WTC11 (cell line): Measurements from ENCODE around the gene FOXO1. TPM values are rescaled to one million over a fixed set of nuclear protein-coding genes. Genes with fewer than 3 reads are reported as not detected.
A peak's percentile ranks its signal among the peaks of the same experiment; 100 is the strongest.

ENCODE experiments used
- ATAC-seq: fragments of 200-7000 bp; cut with Tn5 transposase; 2 replicates; pipeline ENCODE4 v1.10.0; 2021; ENCODE audit warnings: mild to moderate bottlenecking, moderate library complexity
- CTCF ChIA-PET: fragments of 300-600 bp; sonication (Branson Sonifier 250); formaldehyde crosslinking; loops from one replicate; lab custom pipeline; 2021; ENCODE audit warnings: antibody characterized with exemption; lab: Charles Lee
- POLR2A ChIA-PET: fragments of 350-600 bp; sonication (Branson Sonifier 250); formaldehyde crosslinking; loops from one replicate; lab custom pipeline; 2021; ENCODE audit warnings: antibody characterized with exemption; lab: Charles Lee
- DNase-seq: peaks from one replicate; pipeline ENCODE4 v3.0.0; 2021; ENCODE audit warnings: low spot score
- H3K27ac Mint-ChIP-seq: 2 replicates; pipeline ENCODE4 v1.8.0; 2021; ENCODE audit warnings: mixed read lengths
- H3K27me3 Mint-ChIP-seq: 2 replicates; pipeline ENCODE4 v1.8.0; 2021; ENCODE audit warnings: low read depth, mild to moderate bottlenecking, moderate library complexity, mixed read lengths
- H3K36me3 Mint-ChIP-seq: 2 replicates; pipeline ENCODE4 v1.8.0; 2021; ENCODE audit warnings: mixed read lengths
- H3K4me1 Mint-ChIP-seq: 2 replicates; pipeline ENCODE4 v1.8.0; 2022; ENCODE audit warnings: mixed read lengths
- H3K4me3 Mint-ChIP-seq: 2 replicates; pipeline ENCODE4 v1.8.0; 2021; ENCODE audit warnings: mild to moderate bottlenecking, moderate library complexity, mixed read lengths
- H3K9me3 Mint-ChIP-seq: 2 replicates; pipeline ENCODE4 v1.8.0; 2021; ENCODE audit warnings: mixed read lengths
- FOXK1 ChIP-seq: sonication (generic); formaldehyde crosslinking; IDR thresholded peaks from 2 replicates; pipeline ENCODE4 v1.8.0; 2022; ENCODE audit warnings: mild to moderate bottlenecking, moderate library complexity, missing genetic modification reagents
- HMGA2 ChIP-seq: fragments of 250-450 bp; sonication (Bioruptor Pico); IDR thresholded peaks from 2 replicates; pipeline ENCODE4 v1.4.0; 2021; ENCODE audit warnings: mild to moderate bottlenecking, moderate library complexity
- TEAD1 ChIP-seq: sonication (generic); formaldehyde crosslinking; IDR thresholded peaks from 2 replicates; pipeline ENCODE4 v1.8.0; 2022; ENCODE audit warnings: mild to moderate bottlenecking, missing genetic modification reagents
- ZNF396 ChIP-seq: fragments of 250-450 bp; sonication (Bioruptor Pico); IDR thresholded peaks from 2 replicates; pipeline ENCODE4 v1.8.0; 2021; ENCODE audit warnings: mild to moderate bottlenecking, moderate library complexity, borderline replicate concordance
- total RNA-seq: library from RNA; stranded (reverse); gene quantifications from 3 replicates; pipeline ENCODE4 v1.2.3, GENCODE V29; 2021
- TF ChIP-seq, protein P1 (sequence below): fragments of 250-450 bp; sonication (Bioruptor Pico); conservative IDR thresholded peaks from 2 replicates; pipeline ENCODE4 v1.9.0; 2021; ENCODE audit warnings: mild to moderate bottlenecking
- TF ChIP-seq, protein P2 (sequence below): sonication (generic); formaldehyde crosslinking; IDR thresholded peaks from 2 replicates; pipeline ENCODE4 v1.8.0; 2023; ENCODE audit warnings: mild to moderate bottlenecking, missing genetic modification reagents
- TF ChIP-seq, protein P3 (sequence below): sonication (generic); formaldehyde crosslinking; IDR thresholded peaks from 2 replicates; pipeline ENCODE4 v1.8.0; 2022; ENCODE audit warnings: missing genetic modification reagents
- TF ChIP-seq, protein P4 (sequence below): fragments of 200-600 bp; IDR thresholded peaks from 2 replicates; pipeline ENCODE4 v1.8.0; 2022; ENCODE audit warnings: antibody characterized with exemption
- TF ChIP-seq, protein P5 (sequence below): fragments of 250-450 bp; sonication (Bioruptor Pico); IDR thresholded peaks from 2 replicates; pipeline ENCODE4 v1.9.0; 2021; ENCODE audit warnings: moderate library complexity, mild to moderate bottlenecking, inconsistent platforms, borderline replicate concordance
- TF ChIP-seq, protein P6 (sequence below): fragments of 250-450 bp; sonication (Bioruptor Pico); IDR thresholded peaks from 2 replicates; pipeline ENCODE4 v1.9.0; 2021; ENCODE audit warnings: mild to moderate bottlenecking
- TF ChIP-seq, protein P7 (sequence below): fragments of 250-450 bp; sonication (Bioruptor Pico); IDR thresholded peaks from 2 replicates; pipeline ENCODE4 v1.9.0; 2021; ENCODE audit warnings: mild to moderate bottlenecking, borderline replicate concordance

The FOXO1 gene
- total RNA-seq, 1 experiment from 2014 or later: 37.9 TPM

DNA sequence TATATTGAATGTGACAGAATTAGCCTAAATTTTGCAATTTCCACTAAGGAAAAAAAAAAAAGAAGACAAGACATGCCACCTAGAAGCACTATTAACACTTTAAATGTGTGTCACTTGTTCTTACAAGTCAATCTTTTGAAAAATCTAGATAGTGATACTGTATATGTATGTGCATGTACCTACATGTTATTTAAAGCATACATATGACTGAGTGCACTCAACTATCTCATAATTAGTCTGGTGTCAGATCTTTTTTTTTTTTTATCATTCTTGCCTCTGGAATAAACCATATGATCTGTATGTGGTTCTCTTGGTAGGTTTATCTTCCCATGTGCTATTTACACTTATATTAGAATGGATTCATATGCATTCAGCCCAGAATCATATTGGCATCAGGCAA lies 62.3 kb downstream of the FOXO1 start (continued):
- TF ChIP-seq, protein P1, sequence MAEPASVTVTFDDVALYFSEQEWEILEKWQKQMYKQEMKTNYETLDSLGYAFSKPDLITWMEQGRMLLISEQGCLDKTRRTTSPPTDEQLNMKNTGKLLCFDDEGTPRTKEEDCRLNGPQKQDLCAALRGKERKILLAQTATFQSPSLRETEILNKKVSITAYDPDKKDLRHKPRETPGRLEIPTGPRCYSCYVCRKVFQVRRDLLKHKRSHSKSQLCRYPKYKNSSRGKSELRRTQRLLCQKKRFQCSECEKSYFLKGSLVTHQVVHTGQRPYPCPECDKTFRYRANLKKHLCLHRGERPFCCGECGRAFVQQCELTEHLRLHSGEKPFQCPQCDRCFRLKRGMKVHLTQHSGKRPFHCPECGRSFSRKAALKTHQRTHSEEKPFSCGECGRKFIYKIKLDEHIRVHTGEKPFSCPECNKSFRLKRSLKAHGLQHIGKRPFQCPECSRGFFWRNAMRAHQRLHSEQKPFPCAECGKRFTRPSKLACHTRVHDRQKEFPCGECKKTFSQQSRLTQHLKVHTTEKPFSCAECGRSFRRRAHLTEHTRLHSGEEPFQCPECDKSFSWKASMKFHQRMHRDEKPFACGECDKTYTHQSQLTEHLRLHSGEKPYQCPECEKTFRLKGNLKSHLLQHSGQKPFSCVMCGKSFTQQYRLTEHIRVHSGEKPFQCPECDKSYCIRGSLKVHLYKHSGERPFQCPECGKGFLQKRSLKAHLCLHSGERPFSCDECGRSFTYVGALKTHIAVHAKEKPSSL (CRISPR knock-in tag): no peak
- TF ChIP-seq, protein P2, sequence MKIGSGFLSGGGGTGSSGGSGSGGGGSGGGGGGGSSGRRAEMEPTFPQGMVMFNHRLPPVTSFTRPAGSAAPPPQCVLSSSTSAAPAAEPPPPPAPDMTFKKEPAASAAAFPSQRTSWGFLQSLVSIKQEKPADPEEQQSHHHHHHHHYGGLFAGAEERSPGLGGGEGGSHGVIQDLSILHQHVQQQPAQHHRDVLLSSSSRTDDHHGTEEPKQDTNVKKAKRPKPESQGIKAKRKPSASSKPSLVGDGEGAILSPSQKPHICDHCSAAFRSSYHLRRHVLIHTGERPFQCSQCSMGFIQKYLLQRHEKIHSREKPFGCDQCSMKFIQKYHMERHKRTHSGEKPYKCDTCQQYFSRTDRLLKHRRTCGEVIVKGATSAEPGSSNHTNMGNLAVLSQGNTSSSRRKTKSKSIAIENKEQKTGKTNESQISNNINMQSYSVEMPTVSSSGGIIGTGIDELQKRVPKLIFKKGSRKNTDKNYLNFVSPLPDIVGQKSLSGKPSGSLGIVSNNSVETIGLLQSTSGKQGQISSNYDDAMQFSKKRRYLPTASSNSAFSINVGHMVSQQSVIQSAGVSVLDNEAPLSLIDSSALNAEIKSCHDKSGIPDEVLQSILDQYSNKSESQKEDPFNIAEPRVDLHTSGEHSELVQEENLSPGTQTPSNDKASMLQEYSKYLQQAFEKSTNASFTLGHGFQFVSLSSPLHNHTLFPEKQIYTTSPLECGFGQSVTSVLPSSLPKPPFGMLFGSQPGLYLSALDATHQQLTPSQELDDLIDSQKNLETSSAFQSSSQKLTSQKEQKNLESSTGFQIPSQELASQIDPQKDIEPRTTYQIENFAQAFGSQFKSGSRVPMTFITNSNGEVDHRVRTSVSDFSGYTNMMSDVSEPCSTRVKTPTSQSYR (CRISPR knock-in tag): no peak
- no peak for TF ChIP-seq FOXK1 (CRISPR knock-in tag)

DNA sequence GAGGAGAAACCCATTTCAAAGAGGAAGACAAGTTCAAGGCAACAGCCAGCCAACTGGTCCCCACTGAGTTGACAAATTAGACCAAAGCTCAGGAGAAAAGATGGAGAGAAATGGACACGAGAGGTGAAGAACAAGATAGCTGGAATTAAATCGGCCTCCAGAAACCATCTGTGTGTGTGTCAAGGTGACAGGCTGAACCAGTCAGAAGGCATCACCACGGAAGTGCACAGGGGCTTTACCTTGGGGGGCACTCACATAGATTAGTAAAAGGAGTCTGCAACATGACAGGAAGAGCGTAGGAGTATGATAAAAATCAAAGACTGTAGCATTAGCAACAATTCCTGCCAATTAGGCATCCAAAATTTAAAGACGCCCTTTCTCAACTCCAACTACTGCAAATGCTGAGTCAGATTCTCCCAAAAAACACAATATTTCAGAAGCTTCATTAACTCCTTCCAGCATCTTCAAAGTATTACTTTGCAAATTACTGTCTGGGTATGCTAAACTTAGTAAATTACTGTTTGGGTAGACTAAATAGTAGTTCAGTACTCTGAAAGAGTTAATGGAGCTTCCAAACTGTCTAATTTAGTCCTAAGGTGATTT lies 66.2 kb downstream of the FOXO1 start:
- ATAC-seq (no peak), DNase-seq (no peak)
- POLR2A ChIA-PET: interaction anchor here (0.6 kb wide), 1 partner anchor 16 kb away, joined by 5 read pairs; no protein-coding TSS in a partner anchor
- 0 out of 2 replicates have a peak overlapping the region, but pooled peaks have one; percentile 38 for H3K27ac Mint-ChIP-seq
- TF ChIP-seq, protein P3, sequence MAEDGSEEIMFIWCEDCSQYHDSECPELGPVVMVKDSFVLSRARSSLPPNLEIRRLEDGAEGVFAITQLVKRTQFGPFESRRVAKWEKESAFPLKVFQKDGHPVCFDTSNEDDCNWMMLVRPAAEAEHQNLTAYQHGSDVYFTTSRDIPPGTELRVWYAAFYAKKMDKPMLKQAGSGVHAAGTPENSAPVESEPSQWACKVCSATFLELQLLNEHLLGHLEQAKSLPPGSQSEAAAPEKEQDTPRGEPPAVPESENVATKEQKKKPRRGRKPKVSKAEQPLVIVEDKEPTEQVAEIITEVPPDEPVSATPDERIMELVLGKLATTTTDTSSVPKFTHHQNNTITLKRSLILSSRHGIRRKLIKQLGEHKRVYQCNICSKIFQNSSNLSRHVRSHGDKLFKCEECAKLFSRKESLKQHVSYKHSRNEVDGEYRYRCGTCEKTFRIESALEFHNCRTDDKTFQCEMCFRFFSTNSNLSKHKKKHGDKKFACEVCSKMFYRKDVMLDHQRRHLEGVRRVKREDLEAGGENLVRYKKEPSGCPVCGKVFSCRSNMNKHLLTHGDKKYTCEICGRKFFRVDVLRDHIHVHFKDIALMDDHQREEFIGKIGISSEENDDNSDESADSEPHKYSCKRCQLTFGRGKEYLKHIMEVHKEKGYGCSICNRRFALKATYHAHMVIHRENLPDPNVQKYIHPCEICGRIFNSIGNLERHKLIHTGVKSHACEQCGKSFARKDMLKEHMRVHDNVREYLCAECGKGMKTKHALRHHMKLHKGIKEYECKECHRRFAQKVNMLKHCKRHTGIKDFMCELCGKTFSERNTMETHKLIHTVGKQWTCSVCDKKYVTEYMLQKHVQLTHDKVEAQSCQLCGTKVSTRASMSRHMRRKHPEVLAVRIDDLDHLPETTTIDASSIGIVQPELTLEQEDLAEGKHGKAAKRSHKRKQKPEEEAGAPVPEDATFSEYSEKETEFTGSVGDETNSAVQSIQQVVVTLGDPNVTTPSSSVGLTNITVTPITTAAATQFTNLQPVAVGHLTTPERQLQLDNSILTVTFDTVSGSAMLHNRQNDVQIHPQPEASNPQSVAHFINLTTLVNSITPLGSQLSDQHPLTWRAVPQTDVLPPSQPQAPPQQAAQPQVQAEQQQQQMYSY (CRISPR knock-in tag): no peak
- CTCF ChIA-PET: interaction anchor here (0.6 to 0.7 kb wide), 2 partner anchors 68 to 722 kb away, joined by 3 to 4 read pairs; no protein-coding TSS in a partner anchor
- peaks cover 80% of the 10 kb centered on the region for H3K4me1 Mint-ChIP-seq
- H3K4me3 Mint-ChIP-seq: no peak overlapping the region
- H3K36me3 Mint-ChIP-seq: no peaks in the 10 kb centered on the region
- no peaks in the 10 kb centered on the region for H3K27me3 Mint-ChIP-seq
- no peaks in the 10 kb centered on the region for H3K9me3 Mint-ChIP-seq

DNA sequence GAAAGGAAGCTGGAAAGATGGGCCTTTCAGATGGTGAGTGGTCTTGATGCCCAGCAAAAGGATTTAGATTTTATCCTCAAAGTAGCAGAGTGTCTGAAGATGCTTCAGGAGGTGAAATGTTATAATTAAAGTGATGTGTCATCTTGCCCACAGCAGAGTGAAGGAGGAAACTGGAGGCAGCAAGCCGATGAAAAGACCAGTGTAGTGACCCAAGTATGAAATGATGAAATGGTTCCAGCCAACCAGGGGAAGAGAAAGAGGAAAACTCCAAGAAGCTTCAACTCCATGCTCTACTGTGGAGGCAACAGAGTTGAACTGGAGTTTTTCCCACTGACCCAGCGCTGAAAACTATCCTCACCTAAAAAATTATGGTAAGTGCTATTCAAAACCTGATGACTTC lies 66.7 kb downstream of the FOXO1 start:
- ChIA-PET POLR2A (no interaction called here), CTCF (interaction anchor here (0.5 to 0.7 kb wide), 3 partner anchors 69 to 721 kb away, joined by 3 to 4 read pairs (median 4); no protein-coding TSS in a partner anchor)
- no peaks in the 10 kb centered on the region for H3K36me3 Mint-ChIP-seq
- no peak overlapping the region for H3K4me3 Mint-ChIP-seq
- peaks cover 81% of the 10 kb centered on the region for H3K4me1 Mint-ChIP-seq
- no peaks in the 10 kb centered on the region for H3K9me3 Mint-ChIP-seq
- DNase-seq (no peak), ATAC-seq (no peak)
- H3K27me3 Mint-ChIP-seq: no peaks in the 10 kb centered on the region
- H3K27ac Mint-ChIP-seq: peak overlapping the region; percentile 38; the same call in 1 of the 2 replicates
- TF ChIP-seq HMGA2 (no peak), ZNF396 (CRISPR knock-in tag) (no peak), TEAD1 (CRISPR knock-in tag) (no peak)
- TF ChIP-seq, protein P4, sequence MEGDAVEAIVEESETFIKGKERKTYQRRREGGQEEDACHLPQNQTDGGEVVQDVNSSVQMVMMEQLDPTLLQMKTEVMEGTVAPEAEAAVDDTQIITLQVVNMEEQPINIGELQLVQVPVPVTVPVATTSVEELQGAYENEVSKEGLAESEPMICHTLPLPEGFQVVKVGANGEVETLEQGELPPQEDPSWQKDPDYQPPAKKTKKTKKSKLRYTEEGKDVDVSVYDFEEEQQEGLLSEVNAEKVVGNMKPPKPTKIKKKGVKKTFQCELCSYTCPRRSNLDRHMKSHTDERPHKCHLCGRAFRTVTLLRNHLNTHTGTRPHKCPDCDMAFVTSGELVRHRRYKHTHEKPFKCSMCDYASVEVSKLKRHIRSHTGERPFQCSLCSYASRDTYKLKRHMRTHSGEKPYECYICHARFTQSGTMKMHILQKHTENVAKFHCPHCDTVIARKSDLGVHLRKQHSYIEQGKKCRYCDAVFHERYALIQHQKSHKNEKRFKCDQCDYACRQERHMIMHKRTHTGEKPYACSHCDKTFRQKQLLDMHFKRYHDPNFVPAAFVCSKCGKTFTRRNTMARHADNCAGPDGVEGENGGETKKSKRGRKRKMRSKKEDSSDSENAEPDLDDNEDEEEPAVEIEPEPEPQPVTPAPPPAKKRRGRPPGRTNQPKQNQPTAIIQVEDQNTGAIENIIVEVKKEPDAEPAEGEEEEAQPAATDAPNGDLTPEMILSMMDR: no peak
- TF ChIP-seq, protein P5, sequence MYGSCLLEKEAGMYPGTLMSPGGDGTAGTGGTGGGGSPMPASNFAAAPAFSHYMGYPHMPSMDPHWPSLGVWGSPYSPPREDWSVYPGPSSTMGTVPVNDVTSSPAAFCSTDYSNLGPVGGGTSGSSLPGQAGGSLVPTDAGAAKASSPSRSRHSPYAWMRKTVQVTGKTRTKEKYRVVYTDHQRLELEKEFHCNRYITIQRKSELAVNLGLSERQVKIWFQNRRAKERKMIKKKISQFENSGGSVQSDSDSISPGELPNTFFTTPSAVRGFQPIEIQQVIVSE (CRISPR knock-in tag): no peak
- TF ChIP-seq, protein P6, sequence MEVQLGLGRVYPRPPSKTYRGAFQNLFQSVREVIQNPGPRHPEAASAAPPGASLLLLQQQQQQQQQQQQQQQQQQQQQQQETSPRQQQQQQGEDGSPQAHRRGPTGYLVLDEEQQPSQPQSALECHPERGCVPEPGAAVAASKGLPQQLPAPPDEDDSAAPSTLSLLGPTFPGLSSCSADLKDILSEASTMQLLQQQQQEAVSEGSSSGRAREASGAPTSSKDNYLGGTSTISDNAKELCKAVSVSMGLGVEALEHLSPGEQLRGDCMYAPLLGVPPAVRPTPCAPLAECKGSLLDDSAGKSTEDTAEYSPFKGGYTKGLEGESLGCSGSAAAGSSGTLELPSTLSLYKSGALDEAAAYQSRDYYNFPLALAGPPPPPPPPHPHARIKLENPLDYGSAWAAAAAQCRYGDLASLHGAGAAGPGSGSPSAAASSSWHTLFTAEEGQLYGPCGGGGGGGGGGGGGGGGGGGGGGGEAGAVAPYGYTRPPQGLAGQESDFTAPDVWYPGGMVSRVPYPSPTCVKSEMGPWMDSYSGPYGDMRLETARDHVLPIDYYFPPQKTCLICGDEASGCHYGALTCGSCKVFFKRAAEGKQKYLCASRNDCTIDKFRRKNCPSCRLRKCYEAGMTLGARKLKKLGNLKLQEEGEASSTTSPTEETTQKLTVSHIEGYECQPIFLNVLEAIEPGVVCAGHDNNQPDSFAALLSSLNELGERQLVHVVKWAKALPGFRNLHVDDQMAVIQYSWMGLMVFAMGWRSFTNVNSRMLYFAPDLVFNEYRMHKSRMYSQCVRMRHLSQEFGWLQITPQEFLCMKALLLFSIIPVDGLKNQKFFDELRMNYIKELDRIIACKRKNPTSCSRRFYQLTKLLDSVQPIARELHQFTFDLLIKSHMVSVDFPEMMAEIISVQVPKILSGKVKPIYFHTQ (CRISPR knock-in tag): no peak
- TF ChIP-seq, protein P7, sequence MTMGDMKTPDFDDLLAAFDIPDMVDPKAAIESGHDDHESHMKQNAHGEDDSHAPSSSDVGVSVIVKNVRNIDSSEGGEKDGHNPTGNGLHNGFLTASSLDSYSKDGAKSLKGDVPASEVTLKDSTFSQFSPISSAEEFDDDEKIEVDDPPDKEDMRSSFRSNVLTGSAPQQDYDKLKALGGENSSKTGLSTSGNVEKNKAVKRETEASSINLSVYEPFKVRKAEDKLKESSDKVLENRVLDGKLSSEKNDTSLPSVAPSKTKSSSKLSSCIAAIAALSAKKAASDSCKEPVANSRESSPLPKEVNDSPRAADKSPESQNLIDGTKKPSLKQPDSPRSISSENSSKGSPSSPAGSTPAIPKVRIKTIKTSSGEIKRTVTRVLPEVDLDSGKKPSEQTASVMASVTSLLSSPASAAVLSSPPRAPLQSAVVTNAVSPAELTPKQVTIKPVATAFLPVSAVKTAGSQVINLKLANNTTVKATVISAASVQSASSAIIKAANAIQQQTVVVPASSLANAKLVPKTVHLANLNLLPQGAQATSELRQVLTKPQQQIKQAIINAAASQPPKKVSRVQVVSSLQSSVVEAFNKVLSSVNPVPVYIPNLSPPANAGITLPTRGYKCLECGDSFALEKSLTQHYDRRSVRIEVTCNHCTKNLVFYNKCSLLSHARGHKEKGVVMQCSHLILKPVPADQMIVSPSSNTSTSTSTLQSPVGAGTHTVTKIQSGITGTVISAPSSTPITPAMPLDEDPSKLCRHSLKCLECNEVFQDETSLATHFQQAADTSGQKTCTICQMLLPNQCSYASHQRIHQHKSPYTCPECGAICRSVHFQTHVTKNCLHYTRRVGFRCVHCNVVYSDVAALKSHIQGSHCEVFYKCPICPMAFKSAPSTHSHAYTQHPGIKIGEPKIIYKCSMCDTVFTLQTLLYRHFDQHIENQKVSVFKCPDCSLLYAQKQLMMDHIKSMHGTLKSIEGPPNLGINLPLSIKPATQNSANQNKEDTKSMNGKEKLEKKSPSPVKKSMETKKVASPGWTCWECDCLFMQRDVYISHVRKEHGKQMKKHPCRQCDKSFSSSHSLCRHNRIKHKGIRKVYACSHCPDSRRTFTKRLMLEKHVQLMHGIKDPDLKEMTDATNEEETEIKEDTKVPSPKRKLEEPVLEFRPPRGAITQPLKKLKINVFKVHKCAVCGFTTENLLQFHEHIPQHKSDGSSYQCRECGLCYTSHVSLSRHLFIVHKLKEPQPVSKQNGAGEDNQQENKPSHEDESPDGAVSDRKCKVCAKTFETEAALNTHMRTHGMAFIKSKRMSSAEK (CRISPR knock-in tag): no peak
